Measurements from ENCODE around the gene PMS2. TPM values are rescaled to one million over a fixed set of nuclear protein-coding genes. Genes with fewer than 3 reads are reported as not detected.

The PMS2 gene
- total RNA-seq, 4 donors from 2014 or later = 1.4 to 13.1 (median 10.6) TPM

DNA sequence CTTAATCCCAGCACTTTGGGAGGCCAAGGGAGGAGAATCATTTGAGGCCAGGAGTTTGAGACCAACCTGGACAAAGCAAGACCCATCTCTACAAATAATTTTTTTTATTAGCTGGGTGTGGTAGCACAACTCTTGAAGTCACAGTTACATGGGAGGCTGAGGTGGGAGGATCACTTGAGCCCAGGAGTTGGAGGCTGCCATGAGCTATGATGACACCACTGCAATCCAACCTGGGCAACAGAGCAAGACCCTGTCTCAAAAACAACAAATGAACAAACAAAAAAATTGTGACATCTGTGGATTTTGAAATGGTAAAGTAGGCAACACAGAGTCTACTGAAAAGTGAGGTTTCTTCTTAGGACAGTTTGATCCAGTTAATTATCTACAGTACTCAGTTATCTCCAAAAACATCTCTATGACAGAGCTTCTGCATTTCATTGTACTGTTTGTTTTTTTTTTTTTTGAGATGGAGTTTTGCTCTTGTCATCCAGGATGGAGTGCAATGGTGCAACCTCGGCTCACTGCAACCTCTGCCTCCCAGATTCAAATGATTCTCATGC lies 19.0 kb upstream of the PMS2 start:
- no peaks in the 10 kb centered on the region for H3K27me3 ChIP-seq
- in situ Hi-C loops (cut with MboI; ENCODE audit: low pct_ligation_motif_present in 1 of 4, low pct_unique_long_range_greater_than_20kb in 1 of 4, low sequenced_read_pairs in 3 of 4) = no loop called here
- H3K9me3 ChIP-seq = no peaks in the 10 kb centered on the region
- no peak for TF ChIP-seq EP300 (IDR thresholded peaks at IDR 0.05; ENCODE audit: low read depth)
- no peak for TF ChIP-seq POLR2AphosphoS5 (IDR thresholded peaks at IDR 0.05)
- TF ChIP-seq, protein P1, sequence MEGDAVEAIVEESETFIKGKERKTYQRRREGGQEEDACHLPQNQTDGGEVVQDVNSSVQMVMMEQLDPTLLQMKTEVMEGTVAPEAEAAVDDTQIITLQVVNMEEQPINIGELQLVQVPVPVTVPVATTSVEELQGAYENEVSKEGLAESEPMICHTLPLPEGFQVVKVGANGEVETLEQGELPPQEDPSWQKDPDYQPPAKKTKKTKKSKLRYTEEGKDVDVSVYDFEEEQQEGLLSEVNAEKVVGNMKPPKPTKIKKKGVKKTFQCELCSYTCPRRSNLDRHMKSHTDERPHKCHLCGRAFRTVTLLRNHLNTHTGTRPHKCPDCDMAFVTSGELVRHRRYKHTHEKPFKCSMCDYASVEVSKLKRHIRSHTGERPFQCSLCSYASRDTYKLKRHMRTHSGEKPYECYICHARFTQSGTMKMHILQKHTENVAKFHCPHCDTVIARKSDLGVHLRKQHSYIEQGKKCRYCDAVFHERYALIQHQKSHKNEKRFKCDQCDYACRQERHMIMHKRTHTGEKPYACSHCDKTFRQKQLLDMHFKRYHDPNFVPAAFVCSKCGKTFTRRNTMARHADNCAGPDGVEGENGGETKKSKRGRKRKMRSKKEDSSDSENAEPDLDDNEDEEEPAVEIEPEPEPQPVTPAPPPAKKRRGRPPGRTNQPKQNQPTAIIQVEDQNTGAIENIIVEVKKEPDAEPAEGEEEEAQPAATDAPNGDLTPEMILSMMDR (IDR thresholded peaks at IDR 0.05) = no peak
- TF ChIP-seq POLR2A (IDR thresholded peaks at IDR 0.05) = no peak
- H3K4me1 ChIP-seq = peaks cover 0 to 37% (median 24%) of the 10 kb centered on the region in 4 donors
- H3K27ac ChIP-seq = peak overlapping the region; percentile 79 to 87 (median 82)
- peaks cover 0 to 36% (median 11%) of the 10 kb centered on the region in 4 donors for H3K36me3 ChIP-seq
- intact Hi-C loops (cut with DNase I; ENCODE audit: low total_unique reads) = no loop called here
- WGBS, 2 donors (ENCODE audit: low coverage in 1 of 2) = 87 to 100% methylated on average over 1 of the region's 1 CpG
- no peak overlapping the region for H3K4me3 ChIP-seq
- no peak for DNase-seq

DNA sequence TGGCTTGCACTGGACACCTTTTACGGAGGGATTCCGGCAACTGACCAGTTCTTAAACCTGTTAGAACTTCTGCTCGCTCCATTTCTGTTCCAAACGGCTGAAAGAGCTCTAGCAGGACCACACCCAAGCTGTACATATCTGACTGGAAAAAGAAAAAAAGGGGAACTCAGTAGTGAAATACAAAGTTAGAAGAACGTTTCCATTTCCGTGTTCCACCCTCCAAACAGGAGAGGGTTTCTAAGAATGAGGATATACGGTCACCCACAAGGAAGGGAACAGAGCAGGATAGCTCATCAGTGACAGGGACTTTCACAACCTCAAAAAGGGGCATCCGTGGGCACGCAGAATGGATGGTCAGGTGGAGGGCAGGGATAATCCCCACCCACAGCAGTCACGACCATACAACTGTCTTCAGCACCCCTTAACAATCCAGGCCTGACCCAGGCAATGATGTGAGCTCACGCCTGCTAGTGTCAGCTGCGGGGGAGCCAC lies 18.0 kb upstream of the PMS2 start:
- Histone ChIP-seq H3K4me1 (peaks cover 0 to 37% (median 24%) of the 10 kb centered on the region in 4 donors), H3K27me3 (no peaks in the 10 kb centered on the region), H3K4me3 (peak overlapping the region in 1 of 4 donors; percentile 10), H3K36me3 (peaks cover 0 to 45% (median 17%) of the 10 kb centered on the region in 4 donors), H3K9me3 (no peaks in the 10 kb centered on the region), H3K27ac (peak overlapping the region; percentile 79 to 87 (median 82))
- TF ChIP-seq EP300 (IDR thresholded peaks at IDR 0.05; ENCODE audit: low read depth) (no peak), POLR2AphosphoS5 (IDR thresholded peaks at IDR 0.05) (no peak)
- TF ChIP-seq, protein P1 (IDR thresholded peaks at IDR 0.05) = peak in 1 of 5 experiments; percentile 7
- intact Hi-C loops (cut with DNase I; ENCODE audit: low total_unique reads) = no loop called here
- 49 to 55% methylated on average over 4 to 12 of the region's 12 CpGs for WGBS, 2 donors (ENCODE audit: low coverage in 1 of 2)
- in situ Hi-C loops (cut with MboI; ENCODE audit: low pct_ligation_motif_present in 1 of 4, low pct_unique_long_range_greater_than_20kb in 1 of 4, low sequenced_read_pairs in 3 of 4) = no loop called here
- DNase-seq = no peak

DNA sequence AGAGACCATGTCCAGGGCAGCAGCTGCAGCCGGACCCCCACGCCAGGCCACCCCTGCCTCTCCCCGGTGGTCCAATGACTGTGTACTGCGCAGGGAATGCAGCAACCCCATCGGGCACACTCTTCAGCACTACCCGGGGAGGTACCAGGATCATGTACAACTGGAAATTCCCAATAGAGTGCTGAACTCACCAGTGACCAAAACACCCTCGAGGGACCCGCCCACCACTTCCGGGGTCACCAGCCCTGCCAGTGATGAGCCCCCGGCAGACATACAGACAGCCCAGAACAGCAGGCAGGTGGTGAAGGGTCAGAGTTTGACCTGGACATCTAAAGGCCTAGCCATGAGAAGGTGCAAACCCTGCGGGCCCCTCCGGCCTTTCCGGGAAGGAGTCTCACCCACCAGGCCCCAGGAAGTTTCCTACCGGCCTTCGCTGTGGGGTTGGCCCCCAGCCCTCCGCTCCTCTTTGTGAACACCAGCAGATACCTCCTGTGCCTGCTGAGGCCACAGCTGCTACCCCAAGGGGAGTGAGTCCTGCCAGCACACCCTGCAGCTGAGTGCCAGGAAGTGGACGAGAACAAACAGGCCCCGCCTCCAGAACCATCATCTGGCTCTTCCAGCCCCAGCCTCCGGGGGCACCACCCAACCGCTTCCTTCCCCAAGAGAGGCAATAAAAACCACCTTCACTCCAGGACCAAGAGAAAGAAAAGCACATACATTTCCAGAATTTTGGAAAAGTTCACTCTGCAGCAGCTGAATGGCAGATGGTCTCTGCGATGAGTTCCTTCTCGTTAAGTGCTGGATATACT lies 17.4 kb upstream of the PMS2 start:
- in situ Hi-C loops (cut with MboI; ENCODE audit: low pct_ligation_motif_present in 1 of 4, low pct_unique_long_range_greater_than_20kb in 1 of 4, low sequenced_read_pairs in 3 of 4) = no loop called here

More for the DNA sequence above, 17.4 kb upstream of the PMS2 start:
- WGBS, 2 donors (ENCODE audit: low coverage in 1 of 2) = 26 to 61% methylated on average over 6 to 17 of the region's 22 CpGs
- intact Hi-C loops (cut with DNase I; ENCODE audit: low total_unique reads) = no loop called here
- Histone ChIP-seq H3K4me1 (peaks cover 0 to 37% (median 24%) of the 10 kb centered on the region in 4 donors), H3K9me3 (no peaks in the 10 kb centered on the region), H3K36me3 (peaks cover 0 to 50% (median 17%) of the 10 kb centered on the region in 4 donors), H3K27me3 (no peaks in the 10 kb centered on the region), H3K4me3 (peak overlapping the region in 3 of 4 donors; percentile 10 to 38 (median 13)), H3K27ac (peak overlapping the region; percentile 79 to 87 (median 82))
- no peak for TF ChIP-seq EP300 (IDR thresholded peaks at IDR 0.05; ENCODE audit: low read depth)
- TF ChIP-seq, protein P1 (IDR thresholded peaks at IDR 0.05) = peak in 4 of 5 experiments; percentile 24 to 56 (median 34)
- TF ChIP-seq POLR2AphosphoS5 (IDR thresholded peaks at IDR 0.05) = peak; percentile 23 to 62 (median 24)
- TF ChIP-seq POLR2A (IDR thresholded peaks at IDR 0.05) = peak; percentile 31
- DNase-seq = peak; percentile 89
